KMS-11 (cell line): Measurements from ENCODE around the gene PIEZO1.
A peak's percentile ranks its signal among the peaks of the same experiment; 100 is the strongest.

Experiments used
- H2AFZ ChIP-seq: fragments of 200-600 bp; sonication (generic); 2 replicates; pipeline ENCODE4 v1.6.1; 2016; ENCODE audit warnings: antibody characterized with exemption, mixed run types, low read depth
- H3K27ac ChIP-seq: fragments of 200-600 bp; sonication (generic); 2 replicates; pipeline ENCODE4 v1.6.1; 2016; ENCODE audit warnings: mild to moderate bottlenecking, mixed run types
- H3K27me3 ChIP-seq: fragments of 200-600 bp; sonication (generic); 2 replicates; pipeline ENCODE4 v1.6.1; 2017; ENCODE audit warnings: mild to moderate bottlenecking, low read depth, mixed run types, moderate library complexity; ENCODE audit not compliant: insufficient read depth
- H3K36me3 ChIP-seq: fragments of 200-600 bp; sonication (generic); 2 replicates; pipeline ENCODE4 v1.6.1; 2017; ENCODE audit warnings: mild to moderate bottlenecking, mixed run types; ENCODE audit not compliant: insufficient read depth
- H3K4me1 ChIP-seq: fragments of 200-600 bp; sonication (generic); 2 replicates; pipeline ENCODE4 v1.6.1; 2016; ENCODE audit warnings: mild to moderate bottlenecking, low read depth, mixed run types; ENCODE audit not compliant: poor library complexity, severe bottlenecking
- H3K4me2 ChIP-seq: fragments of 200-600 bp; sonication (generic); 2 replicates; pipeline ENCODE4 v1.7.0; 2016; ENCODE audit warnings: mild to moderate bottlenecking, mixed run types
- H3K4me3 ChIP-seq: fragments of 200-600 bp; sonication (generic); IDR thresholded peaks from 2 replicates; pipeline ENCODE4 v1.6.1; 2017; ENCODE audit warnings: low read depth, low read length, mixed read lengths; ENCODE audit not compliant: insufficient read depth
- H3K79me2 ChIP-seq: fragments of 200-600 bp; sonication (generic); 2 replicates; pipeline ENCODE4 v1.6.1; 2016; ENCODE audit warnings: low read depth, mixed run types; ENCODE audit not compliant: insufficient read depth
- H3K9ac ChIP-seq: fragments of 200-600 bp; sonication (generic); 2 replicates; pipeline ENCODE4 v1.6.1; 2016; ENCODE audit warnings: mild to moderate bottlenecking, mixed run types
- H4K20me1 ChIP-seq: fragments of 200-600 bp; sonication (generic); 2 replicates; pipeline ENCODE4 v1.6.1; 2016; ENCODE audit warnings: mild to moderate bottlenecking, mixed run types; ENCODE audit not compliant: insufficient read depth
- CTCF ChIP-seq: fragments of 200-600 bp; sonication (generic); conservative IDR thresholded peaks from 2 replicates; pipeline ENCODE4 v1.6.1; 2017; ENCODE audit warnings: low read depth, mild to moderate bottlenecking, antibody characterized with exemption, low read length, moderate library complexity, mixed read lengths

Gene PIEZO1

GRCh38 chr16:88712362-88712979 is 72.5 kb downstream of the PIEZO1 start:
- Histone ChIP-seq H2AFZ (no peak overlapping the region), H3K36me3 (peaks cover 7% of the 10 kb centered on the region; the same call in 1 of the 2 replicates), H4K20me1 (no peaks in the 10 kb centered on the region), H3K9ac (no peak overlapping the region), H3K27me3 (no peaks in the 10 kb centered on the region), H3K4me2 (no peak overlapping the region), H3K79me2 (peaks cover 26% of the 10 kb centered on the region; the same call in 1 of the 2 replicates), H3K27ac (no peak overlapping the region), H3K4me1 (peaks cover 18% of the 10 kb centered on the region), H3K4me3 (no peak overlapping the region)
- no peak for TF ChIP-seq CTCF

DNA sequence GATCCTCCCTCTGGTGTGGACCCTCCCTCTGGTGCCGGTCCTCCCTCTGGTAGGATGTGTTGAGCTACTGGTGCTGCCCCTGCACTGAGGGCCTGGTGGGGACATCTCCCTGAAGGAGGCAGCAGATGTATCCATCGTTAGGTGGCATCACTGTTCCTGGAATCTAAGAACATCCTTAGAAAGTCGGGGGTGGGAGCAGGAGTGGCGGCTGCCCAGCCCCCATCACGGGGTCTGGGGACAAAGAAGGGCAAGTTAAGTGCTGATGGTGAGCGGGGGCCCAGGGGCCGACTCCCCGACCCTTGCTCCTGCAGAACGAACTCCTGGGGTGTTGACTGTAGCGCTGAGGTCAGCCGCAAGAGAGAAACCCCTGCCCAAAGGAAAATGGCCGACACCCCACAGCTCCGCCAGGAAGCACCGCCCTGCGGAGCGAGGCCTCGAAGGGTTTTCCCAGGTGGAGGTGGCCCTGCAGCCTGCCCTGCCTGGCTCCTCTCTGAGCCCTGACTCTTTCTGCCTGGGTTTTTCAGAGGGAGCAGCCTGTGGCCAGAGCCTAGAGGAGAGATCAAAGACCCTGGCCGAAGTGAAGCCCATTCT is 73.2 kb downstream of the PIEZO1 start:
- H3K4me3 ChIP-seq: no peak overlapping the region
- no peak overlapping the region for H2AFZ ChIP-seq
- no peak overlapping the region for H3K4me2 ChIP-seq
- no peak for TF ChIP-seq CTCF
- H3K27ac ChIP-seq: no peak overlapping the region
- peaks cover 4% of the 10 kb centered on the region; the same call in 1 of the 2 replicates for H3K36me3 ChIP-seq
- no peaks in the 10 kb centered on the region for H4K20me1 ChIP-seq
- H3K27me3 ChIP-seq: no peaks in the 10 kb centered on the region
- H3K79me2 ChIP-seq: peaks cover 27% of the 10 kb centered on the region; the same call in 1 of the 2 replicates
- H3K9ac ChIP-seq: no peak overlapping the region
- peaks cover 19% of the 10 kb centered on the region for H3K4me1 ChIP-seq

DNA sequence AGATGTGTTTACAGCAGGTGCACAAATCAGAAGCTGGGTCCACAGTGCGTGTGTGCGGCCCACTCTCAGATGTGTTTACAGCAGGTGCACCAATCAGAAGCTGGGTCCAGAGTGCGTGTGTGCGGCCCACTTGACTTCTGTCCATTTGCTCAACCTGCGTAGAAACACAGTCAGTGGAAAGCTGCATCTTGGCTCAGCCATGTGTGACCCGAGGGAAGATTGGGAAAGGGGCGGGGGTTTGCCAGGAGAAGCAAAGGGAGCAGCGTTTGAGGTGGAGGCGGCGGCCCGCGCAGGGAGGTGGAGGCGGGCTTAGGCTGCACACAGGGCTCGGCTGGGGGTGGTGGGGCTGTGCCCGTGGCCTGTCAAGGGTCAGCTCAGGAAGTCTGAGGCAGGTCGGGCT is 74.5 kb downstream of the PIEZO1 start:
- no peaks in the 10 kb centered on the region for H3K36me3 ChIP-seq
- H4K20me1 ChIP-seq: no peaks in the 10 kb centered on the region
- H3K27me3 ChIP-seq: no peaks in the 10 kb centered on the region
- peaks cover 20% of the 10 kb centered on the region for H3K4me1 ChIP-seq
- H2AFZ ChIP-seq: no peak overlapping the region
- H3K4me3 ChIP-seq: no peak overlapping the region
- H3K4me2 ChIP-seq: no peak overlapping the region
- no peak overlapping the region for H3K9ac ChIP-seq
- no peak for TF ChIP-seq CTCF
- H3K27ac ChIP-seq: no peak overlapping the region
- peaks cover 29% of the 10 kb centered on the region; the same call in 1 of the 2 replicates for H3K79me2 ChIP-seq

- H3K4me2 ChIP-seq: peak overlapping the region; percentile 70
- H3K79me2 ChIP-seq: peaks cover 42% of the 10 kb centered on the region; the same call in 1 of the 2 replicates
- H3K36me3 ChIP-seq: no peaks in the 10 kb centered on the region
- no peaks in the 10 kb centered on the region for H4K20me1 ChIP-seq
- no peak for TF ChIP-seq CTCF
- H3K9ac ChIP-seq: peak overlapping the region; percentile 57; the same call in 1 of the 2 replicates
- H3K27ac ChIP-seq: peak overlapping the region; percentile 42; the same call in 1 of the 2 replicates
- peaks cover 31% of the 10 kb centered on the region for H3K4me1 ChIP-seq
- H3K27me3 ChIP-seq: no peaks in the 10 kb centered on the region
- no peak overlapping the region for H2AFZ ChIP-seq
- peak overlapping the region; percentile 61 for H3K4me3 ChIP-seq
Measured at GRCh38 chr16:88706965-88707826, 77.8 kb downstream of the PIEZO1 start.
